Stimulated activated CD8-positive, alpha-beta memory T cell treated with anti-CD3 and anti-CD28 coated beads, Interleukin-4, amount 100 ng/mL, for 24 hours (primary cell): Measurements from ENCODE around the gene ARMC8.
"Not testable (repeated sequence)": the region's sequence is repeated elsewhere in the genome, so short reads cannot be mapped to it uniquely, and the experiment has no call there.

Source experiments
- DNase-seq: peaks from one replicate; pipeline ENCODE4 v3.0.0-alpha.2; 2020; ENCODE audit warnings: low read depth

The ARMC8 gene

DNA sequence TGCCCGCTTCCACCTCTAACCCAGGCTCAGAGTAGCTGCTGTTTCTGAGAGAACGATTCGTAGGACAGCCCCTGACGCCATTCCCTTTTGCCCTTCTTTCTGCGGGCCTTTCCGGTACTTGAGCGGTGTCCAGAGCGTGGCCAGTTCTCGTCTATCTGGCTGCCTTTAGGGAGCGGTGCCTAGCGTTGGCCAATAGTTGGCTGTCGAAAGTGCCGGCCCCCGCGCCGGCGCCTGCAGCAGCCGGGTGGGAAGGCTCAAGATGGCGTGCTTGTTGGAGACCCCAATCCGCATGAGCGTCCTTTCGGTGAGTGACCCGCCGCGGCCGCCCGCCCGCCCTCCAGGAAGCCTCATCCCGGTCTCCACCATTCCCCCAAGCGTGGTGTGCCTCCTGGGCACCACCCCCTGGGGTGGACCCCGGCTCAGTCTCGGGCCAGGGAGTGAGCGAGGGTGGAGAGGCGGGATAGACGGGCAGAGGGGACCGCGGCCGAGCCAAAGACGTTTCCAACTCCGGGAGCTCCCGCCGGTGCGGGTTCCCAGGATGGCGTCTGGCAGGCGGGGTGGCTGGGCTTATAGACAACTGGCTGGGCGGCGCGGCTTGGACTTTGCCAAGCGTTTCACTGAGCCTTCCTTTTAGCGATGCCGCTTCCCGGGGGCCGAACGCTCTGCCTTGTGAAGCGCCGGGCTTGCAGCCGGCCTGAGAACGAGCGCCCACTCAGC lies at the start of gene ARMC8:
TSS of gene ARMC8 (plus strand) at position 6 of the 717 bp plus-strand sequence. CDS start at position 260, 254 bp downstream.
- DNase-seq = no peak

- no peak for DNase-seq
These were observed 49.2 kb upstream of the ARMC8 start for GRCh38 chr3:138137861-138138260.

DNA sequence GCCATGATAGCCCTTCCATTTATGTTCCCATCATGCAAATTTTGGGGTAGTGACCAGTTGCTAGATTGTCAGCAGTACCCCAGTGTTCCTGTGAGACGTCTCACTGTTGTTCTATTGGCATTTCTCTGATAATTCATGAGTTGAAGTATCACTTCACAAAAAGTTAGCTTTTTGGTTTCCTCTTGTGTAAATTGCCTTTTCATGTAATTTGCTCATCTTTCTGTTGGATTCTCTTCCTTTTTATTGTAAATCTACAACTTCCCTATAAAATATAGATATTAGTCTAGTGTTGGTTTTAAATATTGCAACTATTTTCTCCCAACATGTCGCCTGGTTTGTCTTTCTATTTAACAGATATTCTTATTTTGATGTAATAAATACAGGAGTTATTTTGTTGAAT lies 47.4 kb upstream of the ARMC8 start:
- DNase-seq = no peak

- DNase-seq = no peak
These were observed 46.2 kb upstream of the ARMC8 start for GRCh38 chr3:138140940-138141339.

- not testable (repeated sequence) for DNase-seq
These were observed 44.9 kb upstream of the ARMC8 start for GRCh38 chr3:138142181-138142580.

DNA sequence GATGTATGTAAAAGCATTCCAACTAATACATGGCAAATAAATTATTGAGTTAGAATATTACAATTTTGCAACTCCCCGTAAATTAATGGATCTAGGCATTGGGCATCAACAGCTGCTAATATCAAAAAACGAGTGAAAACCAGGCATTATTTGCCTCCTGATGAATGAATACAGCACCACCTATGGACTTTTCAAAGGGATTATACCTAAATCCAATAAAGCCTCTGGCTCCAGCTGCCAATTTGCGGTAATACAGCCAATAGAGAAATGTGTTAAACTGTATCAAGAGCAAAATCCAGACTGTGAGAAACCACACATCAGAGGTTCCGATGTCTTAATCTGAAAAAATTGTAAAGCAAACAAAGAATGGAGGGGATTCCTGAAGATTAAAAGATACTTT lies 38.6 kb upstream of the ARMC8 start:
- no peak for DNase-seq

GRCh38 chr3:138154534-138154933 lies 32.6 kb upstream of the ARMC8 start:
- no peak for DNase-seq

GRCh38 chr3:138157743-138158142 lies 29.4 kb upstream of the ARMC8 start:
- no peak for DNase-seq

GRCh38 chr3:138165061-138165460 lies 22.0 kb upstream of the ARMC8 start:
- no peak for DNase-seq

DNA sequence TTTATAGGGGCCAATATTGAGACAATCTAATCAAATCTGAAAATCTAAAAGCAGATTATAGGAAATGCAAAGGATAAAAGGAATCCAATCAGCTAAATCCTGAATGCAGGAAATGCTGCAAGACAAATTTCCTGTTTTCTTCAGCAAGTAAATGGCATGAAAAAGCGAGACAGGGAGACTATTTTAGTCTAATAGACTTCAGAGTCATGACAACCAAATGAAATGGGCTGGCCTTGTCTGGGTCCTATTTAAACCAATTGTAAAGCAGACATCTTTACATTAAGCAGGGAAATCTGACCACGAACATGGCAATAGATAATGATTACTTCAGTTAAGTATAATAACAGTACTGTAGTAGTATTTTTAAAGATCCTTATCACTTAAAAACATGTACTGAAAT lies 14.5 kb upstream of the ARMC8 start:
- no peak for DNase-seq

- DNase-seq = no peak
These were observed 13.2 kb upstream of the ARMC8 start for GRCh38 chr3:138173769-138174420.

GRCh38 chr3:138174421-138175131 lies 12.5 kb upstream of the ARMC8 start, which contains the start of gene DBR1:
Gene DBR1 (minus strand): TSS chr3:138174921. CDS start chr3:138174795, 126 bp downstream.
- peak; percentile 51 for DNase-seq

DNA sequence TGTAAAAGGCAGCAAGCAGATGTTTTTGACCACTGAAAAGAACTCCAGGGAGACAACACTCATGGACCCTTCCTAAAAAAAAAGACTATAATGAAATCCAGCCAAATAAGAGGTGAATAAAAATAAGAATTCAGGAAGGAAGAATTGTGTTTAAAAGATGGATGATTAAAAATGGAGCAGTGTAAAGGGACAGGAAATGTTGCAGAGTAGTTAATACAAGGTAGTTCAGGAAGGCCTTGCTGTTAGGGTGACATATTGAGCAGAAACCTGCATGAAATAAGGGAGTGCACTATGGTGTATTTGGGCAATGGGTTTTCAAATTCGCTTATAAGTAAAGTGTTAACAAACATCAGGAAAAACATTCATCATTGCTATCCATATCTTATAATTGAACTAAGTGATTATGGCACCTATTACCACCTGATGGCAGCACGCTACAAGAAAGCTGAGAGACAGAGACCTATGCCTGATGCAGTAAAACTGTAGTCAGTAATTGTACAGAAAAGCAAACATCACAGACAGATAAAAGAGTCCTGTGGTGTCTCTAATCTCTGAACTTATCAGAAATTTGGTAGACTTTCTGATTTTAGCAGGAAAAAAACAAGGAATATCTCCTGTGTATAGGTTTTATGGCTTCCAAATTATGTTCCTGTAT lies 6.6 kb upstream of the ARMC8 start:
- no peak for DNase-seq

DNA sequence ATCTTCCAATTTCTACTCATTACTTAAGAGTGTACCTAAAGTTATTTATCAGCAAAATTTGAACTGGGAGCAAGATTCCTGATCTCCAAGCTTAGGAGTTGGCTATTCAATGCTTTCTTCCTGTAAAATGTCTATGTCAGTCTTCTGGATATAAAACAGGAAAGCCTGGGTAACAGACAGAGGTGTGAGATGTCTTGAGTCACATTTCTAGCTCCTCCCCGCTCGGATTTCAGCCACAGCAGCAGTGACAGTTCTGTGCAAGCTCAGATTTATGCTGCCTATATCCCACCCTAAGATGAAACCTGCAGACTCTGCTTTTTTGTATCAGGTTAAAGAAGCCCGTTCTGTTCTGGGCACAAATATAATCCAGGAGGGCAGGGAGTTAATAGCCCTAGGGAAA lies 2.1 kb upstream of the ARMC8 start:
- no peak for DNase-seq

GRCh38 chr3:138186221-138186620 lies 880 bp upstream of the ARMC8 start:
- no peak for DNase-seq

DNA sequence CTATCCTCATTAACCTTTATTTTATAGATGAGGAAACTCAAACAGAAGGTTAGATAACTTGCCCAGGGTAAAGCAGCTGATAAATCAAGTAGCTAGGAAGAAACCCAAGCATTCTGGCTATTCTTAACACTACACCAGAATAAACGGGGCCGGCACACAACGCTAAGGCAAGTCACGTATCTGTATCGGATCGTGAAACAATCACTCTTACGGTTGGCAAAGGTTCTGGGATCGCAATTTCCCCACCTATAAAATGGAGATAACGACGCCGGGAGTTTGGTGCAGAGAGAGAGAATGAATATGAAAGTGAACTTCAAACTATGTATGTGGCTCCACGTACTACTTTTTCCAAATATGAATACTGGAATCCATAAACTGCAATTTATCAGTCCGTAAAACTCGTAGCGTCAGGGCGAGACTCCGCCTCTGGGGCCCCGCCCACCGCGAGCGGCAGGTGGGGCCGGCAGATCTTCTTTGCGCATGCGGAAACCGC lies 252 bp upstream of the ARMC8 start:
- peak; percentile 84 for DNase-seq

DNA sequence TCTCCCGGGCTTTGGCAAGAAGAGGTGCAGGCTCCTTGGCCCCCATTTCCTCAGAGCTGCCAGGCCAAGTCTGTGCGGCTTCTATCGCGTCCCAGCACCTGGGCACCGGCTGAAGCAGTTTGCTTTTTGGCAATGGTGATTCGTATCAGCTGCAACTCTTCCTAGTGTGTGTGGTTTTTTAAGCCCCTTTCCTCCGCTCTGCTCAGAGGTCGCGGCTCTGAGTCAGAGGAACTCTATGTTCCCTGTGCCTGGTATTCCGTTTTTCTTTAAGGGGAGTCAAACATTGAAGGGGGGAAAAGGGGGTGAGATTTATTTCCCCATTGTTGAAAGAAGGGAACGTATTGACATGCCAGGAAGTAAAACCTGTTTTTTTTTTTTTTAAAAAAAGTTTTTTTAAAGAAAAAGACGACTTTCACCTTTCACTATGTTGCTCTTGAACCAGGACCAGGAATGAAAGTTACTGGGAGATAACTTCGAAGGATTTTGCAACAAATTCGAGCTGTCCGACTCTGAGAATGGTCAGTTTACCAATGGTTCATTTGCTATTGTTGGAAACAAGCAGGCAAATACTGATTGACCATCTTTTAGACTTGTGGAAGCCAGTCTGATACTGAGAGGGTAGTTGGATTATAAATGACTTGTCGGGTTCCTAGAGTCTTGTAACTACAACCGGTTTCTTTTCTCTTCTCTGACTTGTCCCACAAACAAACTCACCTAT lies 1.1 kb downstream of the ARMC8 start:
- no peak for DNase-seq

DNA sequence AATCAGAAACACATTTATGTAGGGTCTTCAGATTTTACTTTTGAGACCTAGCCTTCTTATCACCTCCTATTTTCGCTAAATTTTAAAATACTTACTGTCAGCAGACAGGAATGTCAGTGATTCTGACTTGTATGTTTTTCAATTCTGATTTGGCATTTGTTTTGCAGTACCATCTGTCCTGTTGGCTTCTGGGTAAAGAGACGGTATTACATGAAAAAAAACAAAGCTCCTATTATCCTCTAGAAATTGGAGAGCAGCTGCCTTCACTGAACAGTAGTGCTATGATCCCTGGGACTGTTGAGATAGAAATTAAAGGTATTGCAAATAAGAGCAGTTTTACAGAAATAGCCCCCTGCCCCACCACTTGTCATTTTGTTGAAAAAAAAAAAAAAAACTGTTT lies 8.4 kb downstream of the ARMC8 start:
- DNase-seq = no peak

DNA sequence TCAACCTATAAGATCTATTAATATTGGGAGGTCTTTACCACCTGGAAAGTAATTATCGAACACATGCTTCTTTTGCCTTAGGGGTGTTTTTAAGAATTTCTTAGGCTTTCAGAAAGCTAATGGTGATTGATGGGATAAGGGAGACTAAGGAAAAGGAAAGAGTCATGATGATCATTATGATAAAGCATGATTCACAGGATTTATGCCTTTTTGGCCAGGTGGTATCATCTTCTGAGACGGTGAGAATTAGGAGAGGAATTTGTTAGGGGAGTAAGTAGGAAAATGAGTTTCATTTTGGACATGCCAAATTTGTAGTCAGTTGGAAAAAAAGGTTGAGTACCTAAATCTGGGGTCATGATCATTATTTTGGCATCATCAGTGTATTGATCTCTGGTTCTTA lies 8.9 kb downstream of the ARMC8 start:
- no peak for DNase-seq

DNA sequence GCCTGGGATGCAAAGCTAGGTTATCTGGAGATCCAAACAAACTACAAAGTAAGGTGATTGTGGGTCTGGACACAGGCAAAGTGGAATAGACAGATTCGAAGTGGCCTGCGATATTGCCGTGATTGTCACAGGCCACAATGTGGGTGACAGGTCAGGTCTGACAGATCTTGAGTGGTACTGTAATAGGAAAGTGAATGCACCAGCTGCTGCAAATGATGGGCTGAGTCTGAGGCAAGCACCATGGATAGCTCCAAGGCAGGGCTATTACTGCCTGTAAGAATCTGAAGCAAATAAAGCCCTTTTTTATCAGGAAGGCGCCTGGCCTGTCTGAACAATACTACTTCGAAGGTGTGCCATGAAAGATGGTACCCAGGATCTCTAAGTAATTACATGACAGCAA lies 10.0 kb downstream of the ARMC8 start:
- no peak for DNase-seq

- DNase-seq = no peak
These were observed 10.4 kb downstream of the ARMC8 start for GRCh38 chr3:138197524-138197923.

- DNase-seq = no peak
These were observed 12.8 kb downstream of the ARMC8 start for GRCh38 chr3:138199851-138200250.
